Large intestine (tissue), 3 donors: ENCODE results near the gene CHST10. TPM values are rescaled to one million over a fixed set of nuclear protein-coding genes. Genes with fewer than 3 reads are reported as not detected.

Experiments
- DNase-seq, 2 donors: peaks; one replicate each; pipeline versions ENCODE4 v3.0.0 to v3.0.0-alpha.2; 2013
- H3K27ac ChIP-seq: one replicate; pipeline ENCODE4 v1.5.1; 2013; ENCODE audit warnings: low read length
- H3K27me3 ChIP-seq: 2 replicates; pipeline ENCODE4 v1.6.1; 2013; ENCODE audit warnings: low read length; ENCODE audit not compliant: control insufficient read depth, insufficient read depth
- H3K36me3 ChIP-seq: 2 replicates; pipeline ENCODE4 v1.6.1; 2013; ENCODE audit warnings: low read length; ENCODE audit not compliant: control insufficient read depth, insufficient read depth
- H3K4me1 ChIP-seq: one replicate; pipeline ENCODE4 v1.6.1; 2013; ENCODE audit warnings: low read length; ENCODE audit not compliant: control insufficient read depth, insufficient read depth
- H3K4me3 ChIP-seq: one replicate; pipeline ENCODE4 v1.5.1; 2013; ENCODE audit warnings: low read length
- H3K9me3 ChIP-seq: one replicate; pipeline ENCODE4 v1.6.1; 2013; ENCODE audit warnings: mild to moderate bottlenecking, low read depth, low read length, moderate library complexity; ENCODE audit not compliant: control insufficient read depth
- WGBS: methylation state at CpG from one replicate; pipeline ENCODE4 v1.1.5; 2013; ENCODE audit warnings: low lambda C conversion rate; ENCODE audit not compliant: insufficient coverage; 5-methylcytosine and 5-hydroxymethylcytosine counted together
- polyA plus RNA-seq: library from polyadenylated mRNA; unstranded; fragments of 120-200 nt; gene quantifications from one replicate; pipeline ENCODE4 v1.2.1, GENCODE V29; 2013

The CHST10 gene
- polyA plus RNA-seq, 1 donor: 6.4 TPM

DNA sequence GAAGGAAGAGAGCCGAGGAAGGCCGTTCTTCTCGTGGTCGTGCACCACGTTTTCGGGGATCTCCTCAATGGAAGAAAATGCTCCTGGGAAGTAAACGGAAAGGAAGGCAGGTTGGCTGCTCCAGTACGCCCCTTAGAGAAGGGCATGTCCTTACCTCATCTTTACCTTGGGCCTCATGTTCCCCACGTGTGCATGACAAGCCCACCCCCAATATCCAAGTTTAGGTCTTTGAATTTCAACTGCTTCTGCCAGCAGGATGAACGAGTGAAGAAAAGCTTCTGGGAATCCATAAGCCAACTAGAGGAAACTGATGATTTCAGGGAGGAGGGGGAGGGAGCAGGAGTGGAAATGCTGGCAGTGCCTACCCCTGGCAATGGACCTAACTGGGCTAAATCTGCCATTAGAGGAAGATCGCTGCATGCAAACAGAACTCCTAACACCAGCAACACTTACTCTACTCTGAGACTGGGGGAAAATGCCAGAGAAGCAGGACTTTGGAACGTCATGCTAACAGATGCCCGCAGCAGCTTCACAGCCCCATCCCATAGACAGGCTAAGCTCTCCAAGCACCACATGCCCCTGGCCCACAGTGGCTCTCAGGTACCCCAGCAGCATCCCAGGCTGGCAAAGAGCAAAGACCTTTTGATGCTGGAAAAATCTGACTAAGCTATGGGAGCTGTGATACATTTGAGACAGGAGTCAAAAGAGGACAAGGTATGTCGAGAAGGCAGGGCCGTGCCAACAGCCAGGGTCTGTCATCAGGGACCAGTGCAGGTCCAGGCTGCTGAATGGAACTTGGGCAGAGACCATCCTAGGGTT lies 21.7 kb downstream of the CHST10 start:
- no peaks in the 10 kb centered on the region for H3K27me3 ChIP-seq
- DNase-seq: no peak
- H3K36me3 ChIP-seq: peaks cover 18% of the 10 kb centered on the region
- no peak overlapping the region for H3K4me3 ChIP-seq
- no peak overlapping the region for H3K27ac ChIP-seq
- no peaks in the 10 kb centered on the region for H3K9me3 ChIP-seq
- no CpG with 5 or more reads among the region's 15 CpGs for WGBS
- no peaks in the 10 kb centered on the region for H3K4me1 ChIP-seq

DNA sequence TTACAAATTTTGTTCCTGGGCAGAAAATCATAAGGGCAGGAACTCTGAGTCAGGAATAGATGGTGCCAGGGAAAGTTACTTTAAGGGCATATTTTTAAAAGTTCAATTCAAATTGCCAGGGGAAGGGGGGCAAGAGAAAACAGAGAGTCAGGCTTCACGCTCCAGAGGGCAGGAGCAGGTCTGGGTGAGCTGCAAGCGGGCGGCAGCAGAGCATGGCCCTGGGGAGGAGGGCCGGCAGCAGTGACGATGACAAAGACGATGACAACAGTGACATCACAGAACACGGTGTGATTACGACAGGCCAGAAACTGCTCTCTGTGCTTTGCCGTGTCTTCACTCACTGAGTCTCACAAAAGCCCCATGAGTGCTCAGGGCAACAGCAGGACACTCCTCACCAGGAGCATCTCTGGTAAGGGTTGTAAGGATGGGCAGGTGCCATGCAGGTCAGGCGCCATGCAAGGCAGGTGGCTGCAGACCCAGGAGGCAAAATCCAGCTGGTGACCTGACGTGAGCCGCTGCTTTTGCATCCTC lies 23.3 kb downstream of the CHST10 start:
- H3K4me3 ChIP-seq: no peak overlapping the region
- peaks cover 18% of the 10 kb centered on the region for H3K36me3 ChIP-seq
- DNase-seq: no peak

DNA sequence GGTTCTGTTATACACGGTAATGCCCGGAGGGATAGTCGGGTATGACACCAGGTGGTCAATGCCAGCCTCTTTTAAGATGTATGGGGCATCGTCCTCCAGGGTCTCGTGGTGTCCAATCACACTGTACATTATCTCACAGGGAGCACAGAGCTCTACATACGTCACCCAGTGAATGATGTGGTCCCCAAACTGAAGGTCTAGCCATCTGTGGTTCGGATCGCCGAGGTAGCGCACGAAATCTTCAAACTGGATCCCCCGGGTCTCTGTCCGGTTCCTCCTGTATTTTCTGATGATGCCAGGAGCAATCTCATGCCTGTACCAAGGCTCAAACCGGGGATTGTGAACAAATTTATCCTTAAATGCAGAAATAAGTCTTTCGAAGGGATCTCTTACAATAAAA lies 24.1 kb downstream of the CHST10 start:
- H3K27me3 ChIP-seq: no peaks in the 10 kb centered on the region
- DNase-seq: no peak
- no peak overlapping the region for H3K4me3 ChIP-seq
- H3K9me3 ChIP-seq: no peaks in the 10 kb centered on the region
- WGBS: no CpG with 5 or more reads among the region's 15 CpGs
- H3K27ac ChIP-seq: no peak overlapping the region
- H3K4me1 ChIP-seq: no peaks in the 10 kb centered on the region
- peaks cover 18% of the 10 kb centered on the region for H3K36me3 ChIP-seq

More for the DNA sequence above, 23.3 kb downstream of the CHST10 start:
- Histone ChIP-seq H3K27ac (no peak overlapping the region), H3K4me1 (no peaks in the 10 kb centered on the region), H3K9me3 (no peaks in the 10 kb centered on the region), H3K27me3 (no peaks in the 10 kb centered on the region)
- WGBS: no CpG with 5 or more reads among the region's 12 CpGs

DNA sequence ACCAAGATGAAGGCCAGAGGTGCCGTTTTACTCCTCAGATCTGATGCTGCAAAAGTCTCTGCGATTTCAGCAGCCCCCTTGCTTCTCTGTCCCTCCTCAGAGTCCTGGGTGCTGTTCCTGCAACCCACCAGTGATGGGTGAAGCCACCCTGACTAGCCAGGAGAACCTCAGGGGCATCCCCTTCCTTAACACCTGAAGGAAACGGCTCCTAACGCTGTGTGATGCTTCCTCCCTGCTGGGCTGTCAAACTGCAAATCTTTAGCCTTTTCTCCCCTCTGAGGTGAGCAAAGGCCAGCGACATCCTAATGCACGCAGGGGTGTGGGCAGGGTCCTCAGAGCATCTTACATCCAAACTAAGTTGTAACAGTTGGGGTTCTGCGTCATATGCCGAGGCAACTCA lies 24.8 kb downstream of the CHST10 start:
- no CpG with 5 or more reads among the region's 8 CpGs for WGBS
- Histone ChIP-seq H3K9me3 (no peaks in the 10 kb centered on the region), H3K4me1 (no peaks in the 10 kb centered on the region), H3K36me3 (peaks cover 18% of the 10 kb centered on the region), H3K4me3 (no peak overlapping the region), H3K27me3 (no peaks in the 10 kb centered on the region), H3K27ac (no peak overlapping the region)
- DNase-seq: no peak

DNA sequence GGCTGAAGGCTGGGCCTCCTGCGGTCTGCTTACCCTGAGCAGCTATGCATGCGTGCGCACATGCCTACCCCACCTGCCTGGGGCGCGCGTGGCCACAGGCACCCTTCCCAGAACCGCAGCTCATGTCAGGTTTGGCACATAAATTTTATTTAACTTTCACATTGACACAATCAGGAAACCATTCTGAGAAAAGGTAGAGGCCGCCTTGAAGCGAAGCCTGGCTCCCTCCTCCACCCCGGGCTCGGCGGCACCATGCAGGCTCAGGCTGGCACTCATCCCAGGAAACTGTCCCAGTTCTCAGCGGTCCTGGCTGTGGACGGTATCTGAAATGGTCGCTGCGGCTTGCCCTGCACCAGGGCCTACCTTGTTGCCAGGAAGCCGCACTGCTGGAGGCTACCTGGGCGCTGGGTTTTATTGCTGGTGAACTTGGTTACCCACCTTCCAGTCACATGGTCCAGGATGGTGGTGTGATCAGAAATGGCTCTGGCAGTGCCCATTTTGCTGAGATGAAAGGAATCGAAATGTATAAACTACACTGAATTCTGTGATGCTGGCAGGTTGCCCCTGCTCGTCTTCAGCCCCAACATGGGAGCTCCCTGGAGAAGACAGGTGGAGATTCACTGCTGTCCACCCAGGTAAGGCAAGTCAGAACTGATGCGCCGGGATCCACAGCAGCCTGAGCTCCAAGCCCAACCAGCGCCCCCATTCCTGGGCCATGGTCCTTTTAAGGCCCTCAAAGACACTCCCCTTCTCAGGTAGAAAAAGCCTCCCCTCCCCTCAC lies 25.5 kb downstream of the CHST10 start:
- DNase-seq: no peak
- Histone ChIP-seq H3K4me1 (no peaks in the 10 kb centered on the region), H3K9me3 (no peaks in the 10 kb centered on the region), H3K36me3 (peaks cover 18% of the 10 kb centered on the region), H3K27ac (no peak overlapping the region), H3K27me3 (no peaks in the 10 kb centered on the region), H3K4me3 (no peak overlapping the region)
- no CpG with 5 or more reads among the region's 23 CpGs for WGBS

DNA sequence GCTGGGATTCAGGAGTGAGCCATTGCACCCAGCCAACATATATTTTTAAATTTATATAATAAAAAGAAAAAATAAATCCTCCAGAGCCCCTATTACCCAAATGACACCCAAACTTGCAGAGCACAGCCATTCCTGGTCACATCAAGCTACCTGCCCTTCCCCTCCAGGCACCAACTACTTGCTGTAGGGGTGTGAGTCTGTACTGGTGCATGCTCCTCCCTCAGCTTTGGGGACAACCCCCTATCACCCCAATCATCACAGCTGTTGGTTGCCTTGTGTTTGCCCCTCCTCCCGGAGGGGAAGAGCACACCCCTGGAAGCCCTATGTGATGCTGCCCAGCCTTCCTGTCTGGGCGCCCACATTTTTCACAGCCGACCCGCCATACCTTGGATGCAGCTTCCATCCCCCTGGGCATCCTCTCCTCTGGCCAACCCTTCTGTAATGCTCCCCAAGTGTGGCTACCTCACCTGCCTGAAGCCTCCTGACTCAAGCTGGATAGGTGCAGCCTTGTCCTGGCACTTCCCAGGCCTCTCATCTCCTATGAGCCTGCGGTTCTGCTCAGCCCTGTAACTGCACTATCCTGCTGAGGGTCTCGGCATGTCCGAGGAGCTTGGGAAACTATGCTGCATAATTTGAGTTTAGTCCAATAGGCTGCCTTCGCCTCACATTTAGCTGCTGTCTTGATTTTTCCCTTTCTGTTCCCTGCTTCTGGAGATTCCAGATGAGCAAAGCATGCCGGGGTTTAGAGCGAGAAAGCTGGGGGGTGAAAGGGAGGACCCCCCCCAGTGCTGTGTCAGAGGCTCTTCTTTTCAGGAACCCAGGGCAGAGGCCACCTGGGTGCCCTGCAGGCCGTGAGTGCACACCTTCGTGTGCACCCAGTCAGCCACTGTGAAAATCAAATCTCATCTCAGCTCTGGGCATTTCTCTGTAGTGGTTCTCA lies 27.2 kb downstream of the CHST10 start:
- no CpG with 5 or more reads among the region's 12 CpGs for WGBS
- DNase-seq: no peak
- H3K4me1 ChIP-seq: no peaks in the 10 kb centered on the region
- no peak overlapping the region for H3K27ac ChIP-seq
- no peaks in the 10 kb centered on the region for H3K27me3 ChIP-seq
- H3K4me3 ChIP-seq: no peak overlapping the region
- peaks cover 8% of the 10 kb centered on the region for H3K36me3 ChIP-seq
- no peaks in the 10 kb centered on the region for H3K9me3 ChIP-seq

DNA sequence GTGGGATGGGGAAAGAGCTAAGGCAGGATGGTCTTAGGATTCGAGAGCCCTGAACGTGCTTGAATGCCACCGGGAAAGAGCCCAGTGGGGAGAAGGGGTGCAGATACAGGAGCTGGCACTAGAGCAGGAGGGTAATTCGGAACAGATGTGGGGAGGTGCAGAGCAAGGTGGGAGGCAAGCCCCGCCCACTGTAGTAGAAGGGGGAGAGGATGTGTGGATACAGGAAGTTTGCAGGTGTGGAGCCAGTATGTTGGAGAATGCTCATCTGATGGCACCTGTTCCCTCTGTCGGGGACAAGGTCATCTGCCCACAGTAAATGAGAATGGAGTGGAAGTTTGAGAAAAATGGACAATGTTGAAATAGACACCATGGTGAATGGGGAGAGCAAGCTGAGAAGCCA lies 28.8 kb downstream of the CHST10 start:
- Histone ChIP-seq H3K9me3 (no peaks in the 10 kb centered on the region), H3K36me3 (peaks cover 5% of the 10 kb centered on the region), H3K27ac (no peak overlapping the region), H3K4me1 (no peaks in the 10 kb centered on the region), H3K4me3 (no peak overlapping the region), H3K27me3 (no peaks in the 10 kb centered on the region)
- 60% methylated on average over 1 of the region's 6 CpGs for WGBS
- no peak for DNase-seq

DNA sequence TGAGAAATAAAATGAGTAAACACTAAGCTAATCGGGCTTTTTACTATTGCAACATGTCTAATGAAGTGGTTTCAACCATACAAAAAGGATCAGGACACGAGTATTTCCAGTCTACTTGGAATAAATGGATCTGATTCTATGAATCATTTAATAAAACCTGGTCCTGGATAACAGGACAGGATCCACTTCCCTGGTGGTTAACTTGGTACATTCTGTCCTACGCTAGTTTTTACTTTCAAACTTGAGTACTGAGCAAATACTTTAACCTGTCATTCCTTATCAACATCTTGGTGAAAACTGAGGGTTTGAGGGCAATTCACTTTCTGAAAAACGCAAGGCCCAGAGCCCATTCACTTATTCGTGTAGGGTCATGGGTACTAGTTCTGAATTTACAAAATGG lies 33.5 kb downstream of the CHST10 start:
- Histone ChIP-seq H3K36me3 (no peaks in the 10 kb centered on the region), H3K9me3 (no peaks in the 10 kb centered on the region), H3K27me3 (no peaks in the 10 kb centered on the region), H3K4me1 (no peaks in the 10 kb centered on the region), H3K27ac (no peak overlapping the region), H3K4me3 (no peak overlapping the region)
- DNase-seq: no peak
- 73% methylated on average over 3 of the region's 5 CpGs for WGBS

DNA sequence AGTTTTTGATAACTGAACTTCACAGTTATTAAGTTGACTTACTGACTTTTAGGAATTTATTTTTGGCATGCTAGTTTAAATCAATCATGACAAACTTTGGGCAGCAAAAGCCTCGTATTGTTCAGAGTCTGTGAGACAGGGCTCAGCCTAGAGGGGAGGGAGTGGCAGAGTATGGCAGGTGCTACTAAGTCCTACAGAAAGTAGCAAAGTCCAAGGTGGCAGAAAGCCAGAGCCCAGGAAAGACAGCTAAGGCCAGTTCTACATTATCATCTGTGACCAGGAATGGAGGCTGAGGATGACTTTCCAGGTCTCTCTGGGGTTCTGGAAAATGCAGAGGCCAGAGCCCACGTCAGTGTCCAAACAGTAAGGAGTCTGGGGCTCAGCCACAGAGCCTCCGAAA lies 34.2 kb downstream of the CHST10 start:
- WGBS: no CpG with 5 or more reads among the region's 3 CpGs
- Histone ChIP-seq H3K27me3 (no peaks in the 10 kb centered on the region), H3K9me3 (no peaks in the 10 kb centered on the region), H3K36me3 (no peaks in the 10 kb centered on the region), H3K4me3 (no peak overlapping the region), H3K27ac (no peak overlapping the region), H3K4me1 (no peaks in the 10 kb centered on the region)
- DNase-seq: peak; percentile 5 to 9

DNA sequence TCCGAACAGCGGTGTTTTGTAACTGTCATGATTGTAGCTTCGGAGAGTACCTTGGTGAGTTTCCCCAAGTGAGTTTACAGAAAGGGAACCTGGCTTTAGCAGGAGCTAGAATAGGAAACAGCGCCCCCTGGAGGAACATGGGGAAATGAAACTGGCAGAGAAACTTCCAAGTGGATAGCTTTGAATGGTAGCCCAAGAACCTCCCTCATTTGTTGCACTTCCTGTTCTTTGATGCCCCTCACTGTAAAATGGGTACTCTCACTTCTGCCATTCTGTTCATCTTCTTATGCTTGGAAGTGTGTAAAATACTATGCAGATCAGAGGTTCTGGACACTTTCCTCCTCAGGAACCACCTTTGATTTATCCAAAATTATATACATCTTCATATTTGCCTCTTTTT lies 36.2 kb downstream of the CHST10 start:
- H3K4me3 ChIP-seq: no peak overlapping the region
- no peak overlapping the region for H3K27ac ChIP-seq
- peak; percentile 55 to 56 for DNase-seq
- H3K4me1 ChIP-seq: no peaks in the 10 kb centered on the region
- H3K9me3 ChIP-seq: no peaks in the 10 kb centered on the region
- WGBS: 0% methylated on average over 1 of the region's 4 CpGs
- H3K27me3 ChIP-seq: no peaks in the 10 kb centered on the region
- H3K36me3 ChIP-seq: no peaks in the 10 kb centered on the region
